A549 (cell line): ENCODE data around the gene CISD3.

ENCODE experiments used
- CHD4 ChIP-seq: fragments of 200-600 bp; sonication (generic); IDR thresholded peaks from 2 replicates; pipeline ENCODE4 v1.6.1; 2016; ENCODE audit warnings: antibody characterized with exemption, mild to moderate bottlenecking, borderline replicate concordance
- EP300 ChIP-seq, 2 experiments: fragments of >200 bp; sonication (Bioruptor Twin); formaldehyde crosslinking; IDR thresholded peaks; 2 replicates in 1 of 2; 3 replicates in 1 of 2; pipeline ENCODE4 v1.6.1; 2016 to 2017
- KDM1A ChIP-seq: fragments of 200-600 bp; sonication (generic); IDR thresholded peaks from 2 replicates; pipeline ENCODE4 v1.6.1; 2016; ENCODE audit warnings: low read depth, mild to moderate bottlenecking
- KDM5A ChIP-seq: fragments of 200-600 bp; sonication (generic); IDR thresholded peaks from 2 replicates; pipeline ENCODE4 v1.6.1; 2016; ENCODE audit warnings: antibody characterized with exemption, mild to moderate bottlenecking
- MAZ ChIP-seq: fragments of 150-350 bp; IDR thresholded peaks from 2 replicates; pipeline ENCODE4 v1.6.1; 2014; ENCODE audit warnings: antibody characterized with exemption, low read depth, low read length, borderline replicate concordance
- POLR2A ChIP-seq: IDR thresholded peaks from 2 replicates; pipeline ENCODE4 v1.6.1; 2012; ENCODE audit warnings: mild to moderate bottlenecking, low read length
- RCOR1 ChIP-seq: fragments of 150-350 bp; IDR thresholded peaks from 2 replicates; pipeline ENCODE4 v1.6.1; 2014; ENCODE audit warnings: antibody characterized with exemption, low read length, low read depth
- RFX5 ChIP-seq: fragments of 450-650 bp; IDR thresholded peaks from 2 replicates; pipeline ENCODE4 v1.7.1; 2014; ENCODE audit warnings: antibody characterized with exemption, mild to moderate bottlenecking, moderate library complexity
- ZFP36 ChIP-seq: fragments of 450-650 bp; IDR thresholded peaks from 2 replicates; pipeline ENCODE4 v1.6.1; 2014; ENCODE audit warnings: borderline replicate concordance; ENCODE audit not compliant: partially characterized antibody
- TF ChIP-seq, protein P1 (sequence below): fragments of >200 bp; sonication (Bioruptor Twin); formaldehyde crosslinking; IDR thresholded peaks from 3 replicates; pipeline ENCODE4 v1.5.1; 2016
- TF ChIP-seq, protein P2 (sequence below): fragments of 150-350 bp; IDR thresholded peaks from 2 replicates; pipeline ENCODE4 v1.6.1; 2014; ENCODE audit warnings: low read depth, mild to moderate bottlenecking, low read length
- TF ChIP-seq, protein P3 (sequence below): IDR thresholded peaks from 2 replicates; pipeline ENCODE4 v1.6.1; 2012
- TF ChIP-seq, protein P4 (sequence below): fragments of 200-600 bp; sonication (generic); IDR thresholded peaks from 2 replicates; pipeline ENCODE4 v1.6.1; 2016; ENCODE audit warnings: antibody characterized with exemption, mild to moderate bottlenecking, moderate library complexity

DNA sequence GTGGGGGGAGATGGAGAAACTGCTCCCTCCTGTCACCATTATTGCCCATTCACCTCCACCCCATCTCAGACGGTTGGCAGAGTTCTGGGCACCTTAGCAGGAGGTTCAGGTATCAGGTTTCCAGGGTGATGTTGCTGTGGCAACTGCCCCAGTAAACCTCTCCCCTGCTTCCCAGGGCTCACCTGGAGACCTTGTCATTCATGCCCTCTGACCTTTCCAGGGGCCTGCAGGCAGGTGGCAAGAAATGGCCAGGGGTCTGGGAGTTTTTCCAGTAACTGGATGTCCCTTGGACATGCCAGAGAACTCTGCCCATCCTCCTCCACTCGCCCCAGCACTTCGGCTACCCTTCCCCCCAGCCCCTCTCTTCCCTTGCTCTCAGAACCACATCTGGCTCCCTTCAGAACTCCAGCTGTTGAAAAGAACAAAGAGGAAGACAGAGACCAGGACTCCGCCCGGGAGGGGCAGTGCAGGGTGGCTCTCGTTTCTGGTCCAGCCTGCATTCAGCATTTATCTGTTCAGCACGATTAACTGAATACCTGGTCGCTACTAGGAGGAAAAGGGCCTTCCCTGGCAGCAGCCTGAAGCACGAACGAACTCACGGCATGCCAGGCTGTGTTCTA lies 16.6 kb upstream of the CISD3 start:
- TF ChIP-seq, protein P1, sequence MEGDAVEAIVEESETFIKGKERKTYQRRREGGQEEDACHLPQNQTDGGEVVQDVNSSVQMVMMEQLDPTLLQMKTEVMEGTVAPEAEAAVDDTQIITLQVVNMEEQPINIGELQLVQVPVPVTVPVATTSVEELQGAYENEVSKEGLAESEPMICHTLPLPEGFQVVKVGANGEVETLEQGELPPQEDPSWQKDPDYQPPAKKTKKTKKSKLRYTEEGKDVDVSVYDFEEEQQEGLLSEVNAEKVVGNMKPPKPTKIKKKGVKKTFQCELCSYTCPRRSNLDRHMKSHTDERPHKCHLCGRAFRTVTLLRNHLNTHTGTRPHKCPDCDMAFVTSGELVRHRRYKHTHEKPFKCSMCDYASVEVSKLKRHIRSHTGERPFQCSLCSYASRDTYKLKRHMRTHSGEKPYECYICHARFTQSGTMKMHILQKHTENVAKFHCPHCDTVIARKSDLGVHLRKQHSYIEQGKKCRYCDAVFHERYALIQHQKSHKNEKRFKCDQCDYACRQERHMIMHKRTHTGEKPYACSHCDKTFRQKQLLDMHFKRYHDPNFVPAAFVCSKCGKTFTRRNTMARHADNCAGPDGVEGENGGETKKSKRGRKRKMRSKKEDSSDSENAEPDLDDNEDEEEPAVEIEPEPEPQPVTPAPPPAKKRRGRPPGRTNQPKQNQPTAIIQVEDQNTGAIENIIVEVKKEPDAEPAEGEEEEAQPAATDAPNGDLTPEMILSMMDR = no peak
- TF ChIP-seq EP300 (IDR thresholded peaks at IDR 0.05) = no peak
- TF ChIP-seq CHD4 = no peak
- TF ChIP-seq KDM5A = no peak
- TF ChIP-seq MAZ = no peak
- TF ChIP-seq, protein P2, sequence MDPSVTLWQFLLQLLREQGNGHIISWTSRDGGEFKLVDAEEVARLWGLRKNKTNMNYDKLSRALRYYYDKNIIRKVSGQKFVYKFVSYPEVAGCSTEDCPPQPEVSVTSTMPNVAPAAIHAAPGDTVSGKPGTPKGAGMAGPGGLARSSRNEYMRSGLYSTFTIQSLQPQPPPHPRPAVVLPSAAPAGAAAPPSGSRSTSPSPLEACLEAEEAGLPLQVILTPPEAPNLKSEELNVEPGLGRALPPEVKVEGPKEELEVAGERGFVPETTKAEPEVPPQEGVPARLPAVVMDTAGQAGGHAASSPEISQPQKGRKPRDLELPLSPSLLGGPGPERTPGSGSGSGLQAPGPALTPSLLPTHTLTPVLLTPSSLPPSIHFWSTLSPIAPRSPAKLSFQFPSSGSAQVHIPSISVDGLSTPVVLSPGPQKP = no peak
- TF ChIP-seq ZFP36 = no peak
- TF ChIP-seq, protein P3, sequence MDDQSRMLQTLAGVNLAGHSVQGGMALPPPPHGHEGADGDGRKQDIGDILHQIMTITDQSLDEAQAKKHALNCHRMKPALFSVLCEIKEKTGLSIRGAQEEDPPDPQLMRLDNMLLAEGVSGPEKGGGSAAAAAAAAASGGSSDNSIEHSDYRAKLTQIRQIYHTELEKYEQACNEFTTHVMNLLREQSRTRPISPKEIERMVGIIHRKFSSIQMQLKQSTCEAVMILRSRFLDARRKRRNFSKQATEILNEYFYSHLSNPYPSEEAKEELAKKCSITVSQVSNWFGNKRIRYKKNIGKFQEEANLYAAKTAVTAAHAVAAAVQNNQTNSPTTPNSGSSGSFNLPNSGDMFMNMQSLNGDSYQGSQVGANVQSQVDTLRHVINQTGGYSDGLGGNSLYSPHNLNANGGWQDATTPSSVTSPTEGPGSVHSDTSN = no peak
- no peak for TF ChIP-seq POLR2A
- TF ChIP-seq KDM1A = no peak
- no peak for TF ChIP-seq RFX5
- TF ChIP-seq, protein P4, sequence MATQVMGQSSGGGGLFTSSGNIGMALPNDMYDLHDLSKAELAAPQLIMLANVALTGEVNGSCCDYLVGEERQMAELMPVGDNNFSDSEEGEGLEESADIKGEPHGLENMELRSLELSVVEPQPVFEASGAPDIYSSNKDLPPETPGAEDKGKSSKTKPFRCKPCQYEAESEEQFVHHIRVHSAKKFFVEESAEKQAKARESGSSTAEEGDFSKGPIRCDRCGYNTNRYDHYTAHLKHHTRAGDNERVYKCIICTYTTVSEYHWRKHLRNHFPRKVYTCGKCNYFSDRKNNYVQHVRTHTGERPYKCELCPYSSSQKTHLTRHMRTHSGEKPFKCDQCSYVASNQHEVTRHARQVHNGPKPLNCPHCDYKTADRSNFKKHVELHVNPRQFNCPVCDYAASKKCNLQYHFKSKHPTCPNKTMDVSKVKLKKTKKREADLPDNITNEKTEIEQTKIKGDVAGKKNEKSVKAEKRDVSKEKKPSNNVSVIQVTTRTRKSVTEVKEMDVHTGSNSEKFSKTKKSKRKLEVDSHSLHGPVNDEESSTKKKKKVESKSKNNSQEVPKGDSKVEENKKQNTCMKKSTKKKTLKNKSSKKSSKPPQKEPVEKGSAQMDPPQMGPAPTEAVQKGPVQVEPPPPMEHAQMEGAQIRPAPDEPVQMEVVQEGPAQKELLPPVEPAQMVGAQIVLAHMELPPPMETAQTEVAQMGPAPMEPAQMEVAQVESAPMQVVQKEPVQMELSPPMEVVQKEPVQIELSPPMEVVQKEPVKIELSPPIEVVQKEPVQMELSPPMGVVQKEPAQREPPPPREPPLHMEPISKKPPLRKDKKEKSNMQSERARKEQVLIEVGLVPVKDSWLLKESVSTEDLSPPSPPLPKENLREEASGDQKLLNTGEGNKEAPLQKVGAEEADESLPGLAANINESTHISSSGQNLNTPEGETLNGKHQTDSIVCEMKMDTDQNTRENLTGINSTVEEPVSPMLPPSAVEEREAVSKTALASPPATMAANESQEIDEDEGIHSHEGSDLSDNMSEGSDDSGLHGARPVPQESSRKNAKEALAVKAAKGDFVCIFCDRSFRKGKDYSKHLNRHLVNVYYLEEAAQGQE = no peak
- TF ChIP-seq RCOR1 = no peak
